HPDE6-E6E7 (cell line): ENCODE measurements around the gene PTGIS.

Experiments used
- DNase-seq: peaks from one replicate; pipeline ENCODE4 v3.0.0; 2011; ENCODE audit warnings: missing footprints; ENCODE audit errors: extremely low spot score

The PTGIS gene

DNA sequence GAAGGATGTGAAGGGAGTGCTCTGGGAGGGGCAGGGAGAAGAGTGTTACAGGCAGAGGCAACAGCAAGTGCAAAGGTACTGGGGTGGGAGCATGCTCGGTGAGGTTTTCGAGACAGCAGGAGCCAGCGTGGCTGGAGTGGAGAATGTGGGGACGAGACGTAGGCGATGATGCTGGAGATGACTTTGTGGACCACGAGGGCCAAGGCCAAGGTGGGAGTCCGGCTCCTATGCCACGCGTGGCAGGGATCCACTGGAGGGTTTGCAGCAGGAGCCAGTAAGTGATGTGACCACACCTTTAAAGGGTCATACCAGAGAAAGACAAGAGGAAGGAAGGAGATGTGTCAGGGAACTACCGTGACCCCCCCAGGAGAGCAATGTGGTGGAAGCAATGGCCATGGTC lies 7.3 kb downstream of the PTGIS start:
- no peak for DNase-seq

DNA sequence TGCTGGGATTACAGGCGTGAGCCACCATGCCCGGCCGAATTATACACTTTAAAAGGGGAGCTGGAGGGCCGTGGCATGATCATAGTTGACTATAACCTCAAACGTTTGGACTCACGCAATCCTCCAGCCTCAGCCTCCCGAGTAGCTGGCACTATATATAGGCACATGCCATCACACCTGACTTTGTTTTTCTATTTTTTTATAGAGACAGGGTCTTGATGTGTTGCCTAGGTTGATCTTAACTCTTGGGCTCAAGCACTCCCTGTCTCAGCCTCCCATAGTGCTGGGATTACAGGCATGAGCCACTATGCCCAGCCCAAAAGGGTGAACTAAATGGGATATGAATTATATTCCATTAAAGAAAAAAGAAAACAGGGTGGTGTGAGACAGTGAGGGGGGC lies 7.8 kb downstream of the PTGIS start:
- no peak for DNase-seq

DNA sequence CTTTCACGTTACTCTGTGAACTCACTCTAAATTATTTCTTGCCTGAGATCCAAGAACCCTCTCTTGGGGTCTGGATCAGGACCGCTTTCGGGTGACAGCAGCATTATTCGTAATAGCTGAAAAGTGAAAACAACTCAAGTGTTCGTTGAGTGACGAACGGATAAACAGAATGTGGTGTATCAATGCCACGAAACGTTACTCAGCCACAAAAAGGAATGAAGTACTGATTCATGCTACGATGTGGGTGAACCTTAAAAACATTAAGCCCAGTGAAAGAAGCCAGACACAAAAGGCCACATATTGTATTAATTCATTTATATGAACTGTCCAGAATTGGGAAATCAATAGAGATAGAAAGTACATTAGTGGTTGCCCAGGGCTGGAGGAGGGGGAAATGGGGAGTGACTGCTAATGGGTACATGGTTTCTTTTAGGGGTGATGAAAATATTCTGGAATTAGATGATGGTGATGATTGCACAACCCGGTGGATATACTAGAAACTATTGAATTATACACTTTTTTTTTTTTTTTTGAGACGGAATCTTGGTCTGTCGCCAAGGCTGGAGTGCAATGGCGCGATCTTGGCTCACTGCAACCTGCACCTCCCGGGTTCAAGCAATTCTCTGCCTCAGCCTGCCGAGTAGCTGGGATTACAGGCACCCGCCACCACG lies 8.4 kb downstream of the PTGIS start:
- DNase-seq, result no peak

DNA sequence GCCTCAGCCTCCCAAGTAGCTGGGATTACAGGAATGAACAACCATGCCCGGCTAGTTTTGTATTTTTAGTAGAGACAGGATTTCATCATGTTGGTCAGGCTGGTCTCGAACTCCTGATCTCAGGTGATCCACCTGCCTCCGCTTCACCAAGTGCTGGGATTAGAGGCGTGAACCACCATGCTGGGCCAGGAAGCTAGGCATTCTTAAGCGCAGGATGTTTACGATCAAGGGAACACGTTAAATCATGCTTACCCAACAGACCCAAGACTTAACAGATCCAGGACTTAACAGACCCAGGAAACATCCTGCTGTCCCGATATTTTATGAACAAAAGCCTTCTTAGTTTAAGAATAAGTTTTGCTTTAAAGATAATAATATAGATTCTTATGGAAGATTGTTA lies 9.1 kb downstream of the PTGIS start:
- DNase-seq, result no peak

DNA sequence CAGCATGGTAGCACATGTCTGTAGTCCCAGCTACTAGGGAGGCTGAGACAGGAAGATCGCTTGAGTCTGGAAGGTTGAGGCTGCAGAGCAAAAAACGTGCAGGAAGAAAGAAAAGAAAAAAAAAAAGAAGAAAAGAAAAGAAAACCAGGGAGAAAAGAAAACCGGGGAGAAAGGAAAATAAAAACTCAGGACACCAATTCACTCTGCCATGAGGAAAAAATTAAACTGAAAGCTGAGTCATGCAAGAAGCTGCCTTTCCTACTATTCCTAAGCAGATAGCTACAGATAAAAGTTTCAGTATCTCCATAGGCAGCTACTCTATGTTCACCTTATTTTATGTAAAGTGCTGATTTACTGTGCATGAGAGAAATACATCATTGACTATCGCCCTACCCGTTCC lies 10.5 kb downstream of the PTGIS start:
- DNase-seq, result no peak

DNA sequence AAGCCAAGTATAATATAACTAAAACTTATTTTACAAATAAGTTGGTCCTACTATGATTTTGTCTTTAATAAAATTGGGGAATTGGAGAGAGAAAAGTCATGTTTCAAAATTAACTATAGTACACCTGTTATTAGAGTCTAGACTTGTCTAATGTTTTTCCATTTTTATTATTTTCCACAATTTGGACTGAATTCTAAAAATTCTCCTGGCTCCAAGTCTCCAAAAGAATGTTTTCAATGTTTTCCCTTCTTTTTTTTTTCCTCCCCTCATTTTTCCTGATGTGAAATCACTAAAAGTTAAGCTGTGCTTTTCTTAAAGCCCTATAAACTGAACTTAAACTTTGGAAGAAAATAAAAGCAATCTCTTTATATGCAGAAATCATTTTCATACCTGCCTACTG lies 11.3 kb downstream of the PTGIS start:
- DNase-seq, result no peak

DNA sequence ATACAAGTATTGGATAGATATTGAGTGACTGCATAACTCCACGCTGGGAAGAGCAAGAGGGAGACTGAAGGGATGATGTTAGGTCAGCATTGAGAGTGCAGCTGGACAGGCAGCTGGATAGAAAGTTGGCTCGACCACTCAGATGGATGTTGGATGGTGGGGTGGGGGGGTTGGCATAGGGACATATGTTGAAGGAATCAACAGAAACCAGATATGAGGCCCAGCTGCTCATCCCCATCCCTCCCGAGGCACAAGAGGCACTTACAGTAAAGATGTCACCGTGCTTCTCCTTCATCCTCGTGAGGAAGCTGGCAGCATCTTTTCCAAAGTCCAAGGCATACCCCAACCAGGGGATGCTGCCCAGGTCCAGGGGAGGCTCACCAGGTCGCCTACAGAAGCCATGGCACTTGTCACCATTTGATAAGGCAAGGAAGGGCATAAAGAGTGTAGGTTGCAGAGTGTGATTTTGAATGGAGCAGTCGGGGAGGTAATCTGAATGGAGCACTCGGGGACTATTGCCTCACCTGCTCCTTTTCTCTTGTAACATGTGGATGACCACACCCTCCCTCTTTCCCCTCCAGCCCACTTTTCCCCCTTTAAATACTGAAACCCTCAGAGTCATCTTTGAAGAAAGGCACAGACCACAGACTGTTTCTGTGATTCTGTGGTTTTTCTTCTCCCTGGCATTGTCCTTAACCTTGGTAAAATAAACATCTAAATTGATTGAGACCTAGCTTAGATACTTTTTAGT lies 18.0 kb downstream of the PTGIS start:
- no peak for DNase-seq

DNA sequence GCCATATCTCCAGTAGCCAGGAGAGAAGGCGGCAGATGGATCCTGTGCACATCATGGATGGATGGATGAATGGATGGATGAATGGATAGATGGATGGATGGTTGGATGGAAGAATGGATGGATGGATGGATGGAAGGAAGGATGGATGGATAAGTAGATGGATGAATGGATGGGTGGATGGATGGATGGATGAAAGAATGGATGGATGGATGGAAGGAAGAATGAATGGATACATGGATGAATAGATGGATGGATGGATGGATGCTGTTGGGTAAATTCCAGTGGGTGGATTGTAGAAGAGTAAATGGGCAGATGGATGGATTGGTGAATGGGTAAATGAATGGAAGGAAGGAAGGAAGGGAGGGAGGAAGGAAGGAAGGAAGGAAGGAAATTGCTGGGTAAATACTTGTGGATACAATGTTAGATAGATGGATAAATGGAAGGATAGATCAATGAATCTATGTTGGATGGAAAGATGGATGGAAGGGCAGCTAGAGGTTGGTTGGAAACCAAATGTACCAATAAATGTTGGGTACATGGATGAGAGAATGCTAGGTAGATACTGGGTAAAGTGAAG lies 19.5 kb downstream of the PTGIS start:
- no peak for DNase-seq

DNA sequence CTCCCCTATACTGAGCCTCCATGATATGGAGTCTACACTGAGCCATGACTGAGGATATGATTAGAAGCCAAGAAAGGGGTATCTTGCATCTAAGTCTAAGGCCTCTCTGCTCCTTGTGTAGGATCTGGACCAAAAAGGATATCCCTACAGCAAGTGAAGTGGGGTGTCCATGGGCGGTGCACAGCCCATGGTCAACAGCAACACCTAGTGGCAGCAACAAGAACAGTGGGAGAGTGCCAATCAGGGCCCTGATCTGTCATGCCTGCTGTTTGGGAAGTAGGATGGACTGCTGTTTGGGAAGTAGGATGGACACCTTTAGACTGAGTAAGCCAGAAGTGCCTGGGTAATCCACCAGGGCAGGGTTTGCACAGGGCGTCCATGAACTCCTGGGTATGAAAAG lies 22.4 kb downstream of the PTGIS start:
- DNase-seq, result no peak

DNA sequence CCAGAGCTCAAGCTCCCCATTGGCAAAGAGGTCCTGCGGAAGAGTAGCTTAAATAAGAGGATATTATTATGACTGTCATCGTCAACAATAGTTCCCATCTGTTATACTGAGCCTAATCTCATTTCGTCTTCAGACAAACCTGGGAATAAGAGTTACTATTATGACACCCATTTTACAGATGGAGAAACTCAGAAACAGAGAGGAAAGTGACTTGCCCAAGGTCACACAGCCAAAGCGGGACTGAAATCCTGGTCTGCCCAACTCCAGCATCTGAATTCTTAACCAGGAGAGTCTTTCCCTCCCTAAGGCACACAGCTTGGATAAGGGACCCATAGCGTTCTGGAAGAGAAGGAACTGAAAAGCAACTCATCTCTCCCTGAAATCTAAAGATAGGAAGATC lies 23.4 kb downstream of the PTGIS start:
- no peak for DNase-seq

DNA sequence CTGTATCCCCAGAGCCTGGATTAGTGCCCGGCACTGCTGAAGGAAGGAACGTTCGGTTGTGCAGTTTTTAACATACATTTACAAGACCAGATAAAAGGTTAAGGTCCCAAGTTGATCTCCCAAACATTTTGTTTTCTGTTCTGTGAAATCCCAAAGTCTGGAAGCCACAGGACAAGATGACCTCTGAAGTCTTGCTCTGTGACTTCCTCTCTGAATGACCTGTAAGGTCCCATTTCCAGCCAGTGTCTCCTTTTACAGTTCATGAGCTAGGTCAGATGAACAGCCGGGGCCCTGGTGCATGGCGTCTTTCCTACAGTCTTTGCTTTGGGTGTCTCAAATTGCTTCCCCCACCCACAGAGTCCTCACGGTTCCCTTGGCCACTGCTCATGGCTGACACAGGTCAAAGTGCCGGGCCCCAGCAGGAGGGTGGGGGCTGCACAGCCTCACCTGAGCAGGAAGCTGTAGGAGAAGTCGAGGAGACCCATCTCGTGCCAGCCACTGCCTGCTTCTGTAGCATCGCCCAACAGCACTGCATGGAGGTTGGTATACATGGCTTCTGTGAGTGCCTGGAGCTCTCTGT lies 24.0 kb downstream of the PTGIS start:
- DNase-seq, result no peak

DNA sequence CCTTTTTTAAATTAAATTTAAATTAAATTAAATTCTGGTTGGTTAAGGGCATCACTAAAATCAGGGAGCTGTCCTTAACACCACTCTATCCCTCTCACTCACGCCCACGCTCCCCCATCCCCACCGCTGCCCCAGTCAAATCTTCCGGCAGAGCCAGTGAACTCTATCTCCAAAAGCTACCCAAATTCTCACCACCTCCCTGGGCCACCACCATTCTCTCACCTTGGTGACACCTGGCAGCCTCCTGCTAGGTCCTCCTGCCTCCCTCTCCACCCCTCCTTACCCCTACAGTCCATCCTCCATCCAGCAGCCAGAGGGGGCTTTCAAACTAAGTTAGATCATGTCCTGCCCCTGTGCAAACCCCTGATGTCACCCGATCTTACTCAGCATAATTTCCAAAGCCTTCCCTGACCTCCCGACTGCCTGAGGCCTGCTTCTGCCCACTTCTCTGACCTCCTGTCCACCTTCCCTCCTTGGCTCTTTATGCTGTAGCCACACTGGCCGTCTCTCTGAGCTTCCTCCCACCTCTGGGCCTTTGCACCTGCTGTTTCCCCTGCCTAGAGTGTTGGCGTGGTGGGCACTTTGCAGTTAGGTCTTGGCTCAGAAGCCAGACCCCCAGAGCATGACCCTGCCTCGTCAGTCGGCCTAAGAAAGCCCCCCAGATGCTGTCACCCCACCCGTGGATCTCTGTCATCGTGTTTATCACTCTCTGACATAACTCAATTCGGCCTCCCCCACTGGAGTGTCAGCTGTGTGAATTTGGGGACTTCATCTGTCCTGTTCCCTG lies 24.7 kb downstream of the PTGIS start:
- no peak for DNase-seq

DNA sequence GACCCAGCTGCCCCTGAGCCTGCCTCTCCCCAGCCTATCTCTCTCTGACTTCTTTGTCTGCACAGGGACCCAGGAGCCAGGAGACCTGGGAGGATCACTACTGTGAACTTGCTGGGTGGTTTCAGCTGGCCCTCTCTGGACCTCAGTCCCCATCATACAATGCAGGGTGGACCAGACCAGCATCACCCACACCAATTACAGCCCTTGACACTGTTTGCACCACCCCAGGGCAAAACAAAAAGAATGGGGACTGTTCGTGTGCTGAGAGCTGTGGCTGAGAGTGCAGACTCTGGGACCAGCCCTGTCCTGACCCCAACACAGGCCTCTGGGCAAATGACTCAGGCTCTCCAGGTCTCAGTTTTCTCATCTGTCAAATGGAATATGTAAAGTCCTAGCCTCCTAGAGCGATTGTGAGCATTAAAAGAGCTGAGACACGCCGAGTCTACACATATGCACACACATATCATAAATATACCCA lies 25.4 kb downstream of the PTGIS start:
- DNase-seq, result no peak

DNA sequence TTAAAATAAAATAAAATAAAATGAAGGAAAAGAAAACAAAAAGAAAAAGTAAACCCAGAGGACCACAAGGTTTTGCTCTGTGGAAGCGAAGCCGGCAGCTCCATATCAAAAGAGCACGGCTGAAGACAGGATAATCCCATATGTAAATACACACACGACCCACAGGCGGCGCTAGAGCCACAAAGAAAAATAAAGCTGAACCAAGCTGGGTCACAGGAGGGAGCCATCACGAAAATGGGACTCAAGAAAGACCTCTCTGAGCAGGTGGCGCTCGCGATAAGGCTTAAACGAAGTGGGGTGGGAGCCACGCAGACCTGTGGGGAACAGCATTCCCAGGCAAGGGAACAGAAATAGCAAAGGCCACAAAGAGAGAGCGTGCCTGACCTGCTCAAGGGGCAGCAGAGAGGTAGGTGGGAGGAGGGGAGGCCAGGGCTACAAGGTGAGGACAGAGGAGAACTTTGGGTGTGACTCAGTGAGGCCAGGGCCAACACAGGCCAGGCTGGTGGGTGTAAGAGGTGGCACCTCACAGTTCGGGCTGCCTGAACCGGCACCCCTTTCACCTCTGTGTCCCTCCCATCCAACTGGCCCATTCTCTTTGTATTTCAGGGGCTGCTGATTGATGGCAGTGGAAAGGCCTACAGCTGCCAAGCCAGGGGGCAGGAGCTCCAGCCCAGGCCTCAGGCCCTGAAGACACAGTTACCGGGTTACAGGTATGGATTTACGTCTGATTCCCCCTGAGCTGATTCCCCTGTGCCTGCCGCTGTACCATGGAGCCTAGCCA lies 26.0 kb downstream of the PTGIS start:
- peak; percentile 88 for DNase-seq

DNA sequence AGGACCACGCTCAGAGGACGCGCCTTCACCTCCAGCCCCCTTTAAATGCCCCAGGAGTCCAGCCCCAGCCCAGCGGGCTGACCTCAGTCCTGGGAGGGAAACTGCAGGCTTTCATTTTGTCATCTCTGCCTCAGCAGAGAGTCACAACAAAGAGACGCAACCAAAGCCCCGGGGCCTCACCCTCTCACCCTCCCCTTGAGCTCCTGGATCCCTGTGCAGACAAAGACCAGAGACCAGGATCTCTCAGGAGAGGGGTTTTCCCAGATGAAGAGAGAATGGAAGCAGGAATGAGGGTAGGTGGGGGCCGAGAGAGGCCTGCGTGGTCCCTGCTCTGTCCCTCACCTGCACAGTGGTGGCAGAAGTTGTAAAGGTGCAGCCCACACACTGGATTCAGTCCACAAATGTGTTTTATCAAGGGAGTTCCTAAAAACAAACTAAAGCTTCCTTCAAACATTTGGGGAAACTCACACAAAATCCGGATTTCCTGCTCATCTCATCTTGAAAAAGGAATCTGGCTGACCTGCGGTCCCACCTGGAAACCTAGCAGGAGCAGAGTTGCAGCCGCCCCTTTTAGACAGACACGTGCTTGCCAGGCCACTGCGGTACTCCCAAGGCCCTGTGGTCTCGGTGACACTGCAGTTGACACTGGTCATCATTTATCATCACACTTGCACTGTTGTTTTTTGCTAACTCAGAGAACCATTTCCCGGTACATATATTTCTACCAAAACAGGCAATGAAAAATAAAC lies 27.1 kb downstream of the PTGIS start:
- DNase-seq, result no peak

DNA sequence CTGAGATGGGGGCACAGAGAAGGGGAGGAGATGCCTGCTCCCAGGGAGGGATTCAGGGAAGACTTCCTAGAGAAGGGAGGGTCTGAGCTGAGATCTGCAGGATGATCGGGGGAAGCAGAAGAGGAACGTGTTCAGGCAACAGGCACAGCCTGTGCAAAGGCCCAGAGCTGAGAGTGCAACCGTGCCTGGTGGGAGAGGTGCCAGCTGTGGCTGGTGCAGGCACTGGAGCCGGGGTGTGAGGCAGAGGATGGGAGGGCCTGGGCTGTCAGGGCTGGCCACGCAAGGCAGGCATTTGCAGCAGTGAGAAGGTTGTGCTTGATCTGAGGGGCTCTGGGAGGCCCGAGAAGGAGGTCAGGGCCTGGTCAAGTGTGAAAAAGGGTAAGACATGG lies 27.7 kb downstream of the PTGIS start:
- no peak for DNase-seq

DNA sequence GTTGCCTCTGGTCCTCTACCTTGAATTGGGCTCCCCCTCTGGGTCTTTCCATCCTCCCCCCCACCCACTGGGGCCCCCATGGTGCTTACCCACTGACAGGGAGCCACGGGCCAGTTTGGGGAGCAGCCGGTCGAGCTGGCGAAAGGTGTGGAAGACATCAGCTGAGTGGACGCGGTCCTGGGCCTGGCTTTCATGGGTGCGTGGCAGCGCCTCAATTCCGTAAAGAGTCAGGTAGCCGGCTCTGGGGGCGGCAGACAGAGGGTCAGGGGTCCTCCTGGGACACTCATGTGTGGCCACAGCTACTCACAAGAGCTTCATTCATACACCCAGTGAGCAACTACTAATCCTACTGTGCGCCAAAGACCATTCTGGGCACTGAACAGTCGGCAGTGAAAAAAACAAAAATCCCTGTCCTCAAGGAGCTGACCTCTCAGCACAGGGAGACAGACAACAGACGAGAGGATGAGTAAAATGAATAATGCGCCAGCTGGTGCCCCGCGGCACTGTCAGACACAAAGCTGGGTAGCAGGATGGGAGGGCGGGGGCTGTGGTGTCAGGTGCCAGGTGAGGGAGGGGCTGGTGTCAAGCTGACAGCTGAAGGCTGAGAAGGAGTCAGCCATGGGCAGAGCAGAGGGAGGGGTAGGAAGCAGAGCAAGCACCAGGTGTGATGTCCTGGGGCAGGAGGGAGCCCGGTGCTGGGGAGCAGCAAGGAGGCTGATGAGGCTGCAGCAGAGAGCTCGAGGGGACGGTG lies 28.3 kb downstream of the PTGIS start:
- DNase-seq, result no peak

DNA sequence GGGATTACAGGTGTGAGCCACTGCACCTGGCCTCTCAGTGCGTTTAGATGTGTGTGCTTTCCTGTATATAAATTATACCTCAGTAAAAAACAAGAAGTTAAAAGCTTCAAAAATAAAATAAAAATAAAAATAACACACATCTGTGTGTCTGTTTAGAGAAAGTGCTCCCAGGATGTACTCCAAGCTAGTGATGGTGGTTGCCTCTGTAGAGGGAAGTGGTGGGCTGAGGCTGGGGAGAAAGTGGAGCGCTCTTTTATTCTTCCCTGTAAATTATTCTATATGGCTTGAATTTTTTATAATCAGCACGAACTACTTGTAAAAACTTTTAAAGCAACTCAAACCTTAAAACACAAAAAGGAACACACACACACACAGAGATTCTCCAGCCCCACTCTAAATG lies 29.0 kb downstream of the PTGIS start:
- no peak for DNase-seq

DNA sequence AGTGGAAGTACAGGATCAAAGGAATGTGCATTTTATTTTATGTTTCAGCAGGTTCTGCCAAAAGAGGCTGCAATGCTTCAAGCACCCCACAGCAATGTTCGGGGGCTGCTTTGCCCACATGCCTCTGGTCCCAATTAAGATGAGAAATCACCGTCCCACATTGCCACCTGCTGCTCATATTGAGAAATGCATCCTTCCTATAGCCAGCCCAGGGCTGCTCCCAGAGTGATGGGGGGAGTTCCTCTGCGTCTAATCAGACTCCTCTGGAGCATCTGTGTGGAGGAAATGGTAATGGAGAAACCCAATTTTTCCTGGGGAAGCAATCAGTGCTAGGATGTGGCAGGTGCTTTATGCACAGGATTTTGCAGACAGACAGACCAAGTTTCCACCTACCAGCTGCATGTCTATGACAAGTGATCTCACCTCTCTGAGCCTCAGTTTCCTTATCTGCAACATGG lies 33.7 kb downstream of the PTGIS start:
- peak; percentile 82 for DNase-seq
